Spleen (tissue), 13 donors: ENCODE measurements around the gene KRTAP4-7. TPM values are rescaled to one million over a fixed set of nuclear protein-coding genes. Genes with fewer than 3 reads are reported as not detected.
"Not testable (repeated sequence)": the region's sequence is repeated elsewhere in the genome, so short reads cannot be mapped to it uniquely, and the experiment has no call there.

ENCODE experiments used
- DNase-seq: peaks from one replicate; pipeline ENCODE4 v3.0.0-alpha.2; 2020
- H3K27ac ChIP-seq, 8 donors: fragments of 200-600 bp; sonication (generic) in 7 of 8; 1 replicate in 4 of 8; 2 replicates in 4 of 8; pipeline versions ENCODE4 v1.5.0 to v1.8.0; 2016 to 2021; ENCODE audit warnings: inconsistent platforms in 4 of 8, mild to moderate bottlenecking in 4 of 8, moderate library complexity in 1 of 8
- H3K27me3 ChIP-seq, 7 donors: fragments of 200-600 bp; sonication (generic) in 6 of 7; replicated peaks in 1 of 7; 1 replicate in 4 of 7; 2 replicates in 3 of 7; pipeline versions ENCODE4 v1.5.0 to v1.8.0; 2016 to 2021; ENCODE audit warnings: inconsistent platforms in 3 of 7, mild to moderate bottlenecking in 1 of 7
- H3K36me3 ChIP-seq, 6 donors: fragments of 200-600 bp; sonication (generic) in 5 of 6; 1 replicate in 4 of 6; 2 replicates in 2 of 6; pipeline versions ENCODE4 v1.5.0 to v1.8.0; 2016 to 2021; ENCODE audit warnings: inconsistent platforms in 2 of 6
- H3K4me1 ChIP-seq, 6 donors: fragments of 200-600 bp; sonication (generic) in 5 of 6; 1 replicate in 3 of 6; 2 replicates in 3 of 6; pipeline versions ENCODE4 v1.5.0 to v1.8.0; 2016 to 2021; ENCODE audit warnings: inconsistent platforms in 3 of 6
- H3K4me3 ChIP-seq, 8 donors: fragments of 200-600 bp; sonication (generic) in 7 of 8; 1 replicate in 4 of 8; 2 replicates in 4 of 8; pipeline versions ENCODE4 v1.5.0 to v1.8.0; 2016 to 2021; ENCODE audit warnings: inconsistent platforms in 4 of 8, mild to moderate bottlenecking in 4 of 8, moderate library complexity in 2 of 8
- H3K9me3 ChIP-seq, 8 donors: fragments of 200-600 bp; sonication (generic) in 7 of 8; 1 replicate in 4 of 8; 2 replicates in 4 of 8; pipeline versions ENCODE4 v1.5.0 to v1.8.0; 2016 to 2021; ENCODE audit warnings: inconsistent platforms in 4 of 8
- POLR2A ChIP-seq, 3 donors: fragments of 450-650 bp; IDR thresholded peaks; one replicate each; pipeline ENCODE4 v1.5.1; 2017; ENCODE audit warnings: antibody characterized with exemption in 3 of 3, mild to moderate bottlenecking in 1 of 3
- POLR2AphosphoS5 ChIP-seq, 3 donors: sonication (generic); formaldehyde crosslinking; IDR thresholded peaks; one replicate each; pipeline ENCODE4 v1.5.1; 2017; ENCODE audit warnings: antibody characterized with exemption in 3 of 3
- WGBS, 5 donors: extraction: QIAGEN DNeasy Blood & Tissue Kit in 3 of 5; methylation state at CpG; one replicate each; pipeline versions ENCODE4 v1.1.5 to v1.1.7; 2013 to 2018; 5-methylcytosine and 5-hydroxymethylcytosine counted together
- intact Hi-C: fragments of 100-400 bp; cut with DNase I; formaldehyde crosslinking; loops from one replicate; pipeline ENCODE4 v1.15.0; 2023; ENCODE audit warnings: low total_unique reads
- long read RNA-seq, 2 donors: transcript quantifications; one replicate each; lab custom pipeline, GENCODE V29; 2026
- polyA plus RNA-seq, 3 donors: library from polyadenylated mRNA; stranded (reverse); fragments of 200-250 nt; gene quantifications; one replicate each; pipeline ENCODE4 v1.2.1, GENCODE V29; 2013
- total RNA-seq, 7 donors: library from RNA; depleted of rRNA in 3 of 7; stranded (reverse); fragments of >200 nt in 3 of 7; fragmentation: NEBNext Ultra II Directional in 4 of 7; extraction: Animal tissue kit (Norgen Biotek cat#: 25700) in 4 of 7; gene quantifications; one replicate each; pipeline versions ENCODE4 v1.1.0 to v1.2.1, GENCODE V29; 2016 to 2021
- TF ChIP-seq, protein P1 (sequence below), 11 experiments: fragments of 200-600 bp in 7 of 11; fragments of 450-650 bp in 4 of 11; sonication (generic) in 4 of 11; IDR thresholded peaks in 8 of 11; conservative IDR thresholded peaks in 3 of 11; 1 replicate in 7 of 11; 2 replicates in 4 of 11; pipeline versions ENCODE4 v1.4.0 to v1.8.0; 2016 to 2021; ENCODE audit warnings: antibody characterized with exemption in 11 of 11, inconsistent platforms in 4 of 11, mild to moderate bottlenecking in 1 of 11
- donor health status: healthy with polysubstance abuse.
- donor health status: DM: no; HTN: no; CAD: no; lungs with moderate emphysema.
- donor health status: DM: no; HTN: no; CAD: no.
- donor health status: Bipolar disorder and iron deficiency.
- donor health status: healthy.
- donor health status: DM: no; HTN: no; CAD: no.
- donor health status: DM: yes; HTN: yes; CAD: no.

The KRTAP4-7 gene
- not detected for total RNA-seq
- not detected for polyA plus RNA-seq
- long read RNA-seq, donor 1 = 0 reads
- long read RNA-seq, donor 2 = 0 reads

DNA sequence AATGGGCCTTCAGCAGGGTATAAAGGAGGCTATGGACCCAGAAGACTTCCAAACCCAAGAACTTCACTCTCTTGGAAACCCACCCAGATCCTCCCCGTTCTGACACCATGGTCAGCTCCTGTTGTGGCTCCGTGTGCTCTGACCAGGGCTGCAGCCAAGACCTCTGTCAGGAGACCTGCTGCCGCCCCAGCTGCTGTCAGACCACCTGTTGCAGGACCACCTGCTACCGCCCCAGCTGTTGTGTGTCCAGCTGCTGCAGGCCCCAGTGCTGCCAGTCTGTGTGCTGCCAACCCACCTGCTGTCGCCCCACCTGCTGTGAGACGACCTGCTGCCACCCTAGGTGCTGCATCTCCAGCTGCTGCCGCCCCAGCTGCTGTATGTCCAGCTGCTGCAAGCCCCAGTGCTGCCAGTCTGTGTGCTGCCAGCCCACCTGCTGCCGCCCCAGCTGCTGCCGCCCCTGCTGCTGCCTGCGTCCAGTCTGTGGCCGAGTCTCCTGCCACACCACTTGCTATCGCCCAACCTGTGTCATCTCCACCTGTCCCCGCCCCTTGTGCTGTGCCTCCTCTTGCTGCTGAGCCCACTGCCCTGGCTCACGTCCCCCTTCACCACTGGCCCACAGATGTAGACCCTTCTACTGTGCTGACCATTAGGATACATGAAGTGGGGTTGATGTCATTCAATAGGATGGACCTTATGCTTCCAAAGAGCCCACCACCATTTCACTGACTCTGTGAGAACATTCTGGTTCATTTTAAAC lies at the start of gene KRTAP4-7:
Gene KRTAP4-7, plus strand, starts transcription at position 51 of the 757 bp plus-strand sequence. Its CDS starts 57 bp downstream, at position 108.
- H3K4me3 ChIP-seq, H3K4me1 ChIP-seq, H3K27ac ChIP-seq, H3K36me3 ChIP-seq, H3K27me3 ChIP-seq, intact Hi-C loops, H3K9me3 ChIP-seq, DNase-seq: not testable (repeated sequence)
- 72 to 89% (median 85%) methylated on average over 8 to 14 of the region's 14 CpGs for WGBS, 5 donors

DNA sequence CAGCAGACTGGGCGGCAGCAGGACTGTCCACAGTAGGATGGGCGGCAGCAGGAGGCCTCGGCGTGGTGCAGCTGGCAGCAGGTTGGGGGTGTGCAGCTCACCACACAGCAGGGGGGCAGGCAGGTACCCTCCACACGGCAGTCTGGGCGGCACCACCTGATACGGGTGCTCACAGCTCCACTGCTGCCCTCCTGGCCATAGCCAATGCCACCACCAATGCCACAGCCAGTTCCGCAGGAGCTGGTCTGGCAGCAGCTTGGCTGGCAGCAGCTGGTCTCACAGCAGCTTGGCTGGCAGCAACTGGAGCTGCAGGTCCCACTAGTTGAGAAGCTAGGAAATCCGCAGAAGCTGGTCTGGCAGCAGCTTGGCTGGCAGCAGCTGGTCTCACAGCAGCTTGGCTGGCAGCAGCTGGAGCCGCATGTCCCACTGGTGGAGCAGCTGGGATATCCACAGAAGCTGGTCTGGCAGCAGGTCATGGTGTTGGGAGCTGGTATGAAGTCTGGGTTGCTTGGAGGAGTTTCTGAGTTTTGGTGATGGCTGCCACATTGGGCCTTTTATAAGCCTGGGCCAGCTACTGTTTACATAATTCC lies 49.5 kb upstream of the KRTAP4-7 start, which contains the start of gene KRTAP1-3:
Gene KRTAP1-3, minus strand, starts transcription at position 529 of the 590 bp plus-strand sequence. Its CDS starts 53 bp downstream, at position 476.
- H3K9me3 ChIP-seq, intact Hi-C loops, DNase-seq, H3K4me3 ChIP-seq, H3K27ac ChIP-seq, H3K4me1 ChIP-seq, H3K36me3 ChIP-seq: not testable (repeated sequence)
- peaks cover 0 to 18% (median 0%) of the 10 kb centered on the region in 7 donors for H3K27me3 ChIP-seq
- 80 to 96% (median 90%) methylated on average over 7 to 10 of the region's 10 CpGs for WGBS, 5 donors

DNA sequence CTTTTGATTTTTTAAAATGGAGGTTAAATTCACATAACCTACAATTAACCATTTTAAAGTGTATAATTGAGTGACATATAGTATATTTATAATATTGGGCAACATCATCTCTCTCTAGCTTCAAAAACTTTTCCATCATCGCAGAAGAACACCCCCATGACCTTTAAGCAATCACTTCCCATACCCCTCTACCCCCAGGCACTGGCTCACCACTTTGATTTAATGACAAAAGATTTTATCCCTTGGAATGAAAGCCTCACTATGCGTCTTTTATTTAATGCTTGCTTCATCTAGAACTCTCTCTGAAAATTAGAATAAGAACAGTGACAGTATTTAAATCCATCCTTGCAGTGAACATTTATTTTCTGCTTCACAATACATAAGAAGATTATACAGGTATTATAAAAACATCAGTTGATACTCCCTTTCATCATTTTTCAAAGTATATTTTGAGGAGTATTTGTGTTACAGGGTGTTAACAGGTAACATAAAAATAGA lies 46.0 kb upstream of the KRTAP4-7 start:
- Histone ChIP-seq H3K9me3 (peaks cover 0 to 5% (median 3%) of the 10 kb centered on the region in 8 donors), H3K4me3 (no peak overlapping the region), H3K36me3 (no peaks in the 10 kb centered on the region), H3K27ac (no peak overlapping the region), H3K27me3 (peaks cover 0 to 13% (median 0%) of the 10 kb centered on the region in 7 donors), H3K4me1 (no peaks in the 10 kb centered on the region)
- TF ChIP-seq POLR2AphosphoS5 (IDR thresholded peaks at IDR 0.05) (no peak), POLR2A (IDR thresholded peaks at IDR 0.05) (no peak)
- TF ChIP-seq, protein P1, sequence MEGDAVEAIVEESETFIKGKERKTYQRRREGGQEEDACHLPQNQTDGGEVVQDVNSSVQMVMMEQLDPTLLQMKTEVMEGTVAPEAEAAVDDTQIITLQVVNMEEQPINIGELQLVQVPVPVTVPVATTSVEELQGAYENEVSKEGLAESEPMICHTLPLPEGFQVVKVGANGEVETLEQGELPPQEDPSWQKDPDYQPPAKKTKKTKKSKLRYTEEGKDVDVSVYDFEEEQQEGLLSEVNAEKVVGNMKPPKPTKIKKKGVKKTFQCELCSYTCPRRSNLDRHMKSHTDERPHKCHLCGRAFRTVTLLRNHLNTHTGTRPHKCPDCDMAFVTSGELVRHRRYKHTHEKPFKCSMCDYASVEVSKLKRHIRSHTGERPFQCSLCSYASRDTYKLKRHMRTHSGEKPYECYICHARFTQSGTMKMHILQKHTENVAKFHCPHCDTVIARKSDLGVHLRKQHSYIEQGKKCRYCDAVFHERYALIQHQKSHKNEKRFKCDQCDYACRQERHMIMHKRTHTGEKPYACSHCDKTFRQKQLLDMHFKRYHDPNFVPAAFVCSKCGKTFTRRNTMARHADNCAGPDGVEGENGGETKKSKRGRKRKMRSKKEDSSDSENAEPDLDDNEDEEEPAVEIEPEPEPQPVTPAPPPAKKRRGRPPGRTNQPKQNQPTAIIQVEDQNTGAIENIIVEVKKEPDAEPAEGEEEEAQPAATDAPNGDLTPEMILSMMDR (IDR thresholded peaks at IDR 0.05 in 8 of 11, conservative IDR thresholded peaks at IDR 0.05 in 3 of 11) = no peak
- intact Hi-C loops = no loop called here
- 78 to 90% (median 83%) methylated on average over 2 of the region's 2 CpGs for WGBS, 5 donors
- no peak for DNase-seq

- not testable (repeated sequence) for DNase-seq
Observed at GRCh38 chr17:41040783-41041571, 43.0 kb upstream of the KRTAP4-7 start, which contains the start of gene KRTAP1-1. Gene KRTAP1-1, minus strand, starts transcription at chr17:41041450. Its CDS starts 53 bp downstream, at chr17:41041397.

DNA sequence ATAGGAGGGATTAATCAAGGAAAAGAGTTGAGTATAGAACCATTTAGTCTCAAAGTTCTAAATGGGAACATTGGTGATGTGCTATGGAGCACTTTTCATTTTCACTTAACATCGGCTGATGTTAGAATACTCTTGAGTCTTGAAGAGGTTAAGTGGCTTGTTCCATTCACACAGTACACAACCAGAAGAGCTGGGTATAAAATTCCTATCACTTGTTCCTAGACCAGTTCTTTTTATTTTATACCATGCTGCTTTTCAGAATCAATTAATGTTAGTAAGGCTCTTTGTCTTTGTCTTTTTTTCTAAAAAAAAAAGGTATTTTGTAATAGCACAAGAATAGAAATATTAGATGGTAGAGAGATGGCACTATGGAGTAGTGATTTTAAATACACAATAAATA lies 41.0 kb upstream of the KRTAP4-7 start:
- WGBS, 5 donors = 92 to 100% (median 98%) methylated on average over 1 of the region's 1 CpG

More at GRCh38 chr17:41040783-41041571, 43.0 kb upstream of the KRTAP4-7 start, which contains the start of gene KRTAP1-1:
- H3K36me3 ChIP-seq, H3K27ac ChIP-seq, intact Hi-C loops, H3K4me1 ChIP-seq, H3K4me3 ChIP-seq: not testable (repeated sequence)
- peaks cover 0 to 13% (median 10%) of the 10 kb centered on the region in 8 donors for H3K9me3 ChIP-seq
- 78 to 93% (median 82%) methylated on average over 8 to 14 of the region's 14 CpGs for WGBS, 5 donors
- H3K27me3 ChIP-seq = peaks cover 0 to 15% (median 0%) of the 10 kb centered on the region in 7 donors

DNA sequence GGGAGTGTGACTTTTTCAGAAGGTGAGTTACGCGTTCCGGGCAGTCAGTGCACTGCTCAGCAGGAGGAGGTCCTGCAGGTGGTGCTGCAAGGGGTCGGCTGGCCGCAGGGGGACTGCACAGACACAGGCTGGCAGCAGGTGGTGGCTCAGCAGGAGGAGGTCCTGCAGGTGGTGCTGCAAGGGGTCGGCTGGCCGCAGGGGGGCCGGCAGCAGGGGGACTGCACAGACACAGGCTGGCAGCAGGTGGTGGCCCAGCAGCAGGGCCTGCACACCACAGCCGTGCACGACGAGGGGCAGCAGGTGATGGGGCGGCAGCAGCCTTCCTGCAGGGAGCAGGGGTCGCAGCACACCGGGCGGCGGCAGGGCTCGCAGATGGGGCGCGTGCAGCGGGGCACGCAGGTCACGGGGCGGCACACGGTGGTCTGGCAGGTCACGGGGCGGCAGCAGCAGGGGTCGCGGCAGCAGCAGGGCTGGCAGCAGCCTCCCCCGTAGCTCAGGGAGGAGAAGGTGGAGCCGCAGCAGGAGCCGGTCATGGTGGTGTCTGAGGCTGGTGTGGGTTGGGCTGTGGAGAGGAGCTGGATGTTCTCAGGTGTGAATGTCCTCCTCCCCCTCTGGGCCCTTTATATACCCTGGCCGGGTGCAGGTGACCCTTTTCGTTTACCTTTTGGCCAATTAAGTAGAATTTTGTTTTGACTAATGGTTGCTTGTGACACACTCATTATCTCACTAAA lies 37.0 kb upstream of the KRTAP4-7 start, which contains the start of gene KRTAP2-1:
Gene KRTAP2-1, minus strand, starts transcription at position 582 of the 731 bp plus-strand sequence. Its CDS starts 49 bp downstream, at position 533.
- WGBS, 5 donors = 55 to 79% (median 69%) methylated on average over 7 to 10 of the region's 33 CpGs
- H3K4me1 ChIP-seq = not testable (repeated sequence)

More for the DNA sequence above, 41.0 kb upstream of the KRTAP4-7 start:
- Histone ChIP-seq H3K4me1 (no peaks in the 10 kb centered on the region), H3K27me3 (peaks cover 0 to 26% (median 2%) of the 10 kb centered on the region in 7 donors), H3K4me3 (no peak overlapping the region), H3K36me3 (no peaks in the 10 kb centered on the region), H3K27ac (no peak overlapping the region), H3K9me3 (peaks cover 0 to 13% (median 10%) of the 10 kb centered on the region in 8 donors)
- TF ChIP-seq POLR2A (IDR thresholded peaks at IDR 0.05) (no peak), POLR2AphosphoS5 (IDR thresholded peaks at IDR 0.05) (no peak)
- TF ChIP-seq, protein P1 (IDR thresholded peaks at IDR 0.05 in 8 of 11, conservative IDR thresholded peaks at IDR 0.05 in 3 of 11) = no peak
- intact Hi-C loops = no loop called here
- DNase-seq = no peak

More for the DNA sequence above, 37.0 kb upstream of the KRTAP4-7 start, which contains the start of gene KRTAP2-1:
- Histone ChIP-seq H3K27me3 (peaks cover 0 to 34% (median 9%) of the 10 kb centered on the region in 7 donors), H3K9me3 (peaks cover 0 to 13% (median 10%) of the 10 kb centered on the region in 8 donors)
- H3K4me3 ChIP-seq, DNase-seq, H3K27ac ChIP-seq, intact Hi-C loops, H3K36me3 ChIP-seq: not testable (repeated sequence)
